Panc1 (cell line): ENCODE results near the gene FAM149A.

Experiments
- CTCF ChIP-seq: fragments of 450-650 bp; IDR thresholded peaks from 2 replicates; pipeline ENCODE4 v1.5.1; 2017; ENCODE audit warnings: mild to moderate bottlenecking
- POLR2AphosphoS5 ChIP-seq: IDR thresholded peaks from 2 replicates; pipeline ENCODE4 v1.6.1; 2012; ENCODE audit warnings: mild to moderate bottlenecking, low read depth, low read length, moderate library complexity
- REST ChIP-seq, 2 experiments: IDR thresholded peaks; 2 replicates each; pipeline ENCODE4 v1.6.1; 2011 to 2012; ENCODE audit warnings: low read depth in 2 of 2, control low read depth in 1 of 2, low read length in 1 of 2, mild to moderate bottlenecking in 1 of 2, moderate library complexity in 1 of 2; ENCODE audit not compliant: insufficient read depth in 1 of 2

GRCh38 chr4:186082221-186082620 is 22.3 kb upstream of the FAM149A start:
- TF ChIP-seq REST (IDR thresholded peaks at IDR 0.05; ENCODE audit: insufficient read depth in 1 of 2, low read depth in 2 of 2, low read length in 1 of 2) = no peak
- no peak for TF ChIP-seq CTCF
- TF ChIP-seq POLR2AphosphoS5 = no peak
